AG10803 (cell line): Measurements from ENCODE around the gene PRDM16.

ENCODE experiments used
- DNase-seq: peaks from one replicate; pipeline ENCODE4 v3.0.0; 2010; ENCODE audit warnings: low read depth
- H3K4me3 ChIP-seq: 2 replicates; pipeline ENCODE4 v1.5.1; 2011; ENCODE audit warnings: mild to moderate bottlenecking, low read length, control low read depth
- TF ChIP-seq, protein P1 (sequence below): conservative IDR thresholded peaks from 2 replicates; pipeline ENCODE4 v1.5.1; 2011; ENCODE audit warnings: mild to moderate bottlenecking, low read length, control low read depth, inconsistent platforms

PRDM16 gene

DNA sequence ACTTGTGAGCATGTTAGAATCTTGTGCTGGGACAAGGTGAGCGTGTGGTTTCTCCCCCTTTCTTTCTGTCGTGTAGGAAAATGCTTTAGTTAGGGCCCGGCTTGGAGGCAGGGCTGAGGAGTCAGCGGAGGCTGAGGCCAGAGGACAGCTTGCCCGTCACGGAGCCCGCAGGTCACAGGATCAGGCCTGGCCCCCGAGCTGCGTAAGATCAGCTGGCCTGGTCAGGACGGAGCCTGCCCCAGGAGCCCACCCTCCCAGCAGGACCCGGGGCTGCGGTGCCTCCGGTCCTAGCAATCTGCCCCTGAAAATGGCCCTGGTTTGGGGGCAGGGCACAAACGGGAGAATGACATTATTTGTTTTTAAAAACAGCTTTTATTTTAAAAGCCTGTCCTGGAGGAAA lies 52.0 kb downstream of the PRDM16 start:
- no peak for DNase-seq
- H3K4me3 ChIP-seq = no peak overlapping the region
- TF ChIP-seq, protein P1, sequence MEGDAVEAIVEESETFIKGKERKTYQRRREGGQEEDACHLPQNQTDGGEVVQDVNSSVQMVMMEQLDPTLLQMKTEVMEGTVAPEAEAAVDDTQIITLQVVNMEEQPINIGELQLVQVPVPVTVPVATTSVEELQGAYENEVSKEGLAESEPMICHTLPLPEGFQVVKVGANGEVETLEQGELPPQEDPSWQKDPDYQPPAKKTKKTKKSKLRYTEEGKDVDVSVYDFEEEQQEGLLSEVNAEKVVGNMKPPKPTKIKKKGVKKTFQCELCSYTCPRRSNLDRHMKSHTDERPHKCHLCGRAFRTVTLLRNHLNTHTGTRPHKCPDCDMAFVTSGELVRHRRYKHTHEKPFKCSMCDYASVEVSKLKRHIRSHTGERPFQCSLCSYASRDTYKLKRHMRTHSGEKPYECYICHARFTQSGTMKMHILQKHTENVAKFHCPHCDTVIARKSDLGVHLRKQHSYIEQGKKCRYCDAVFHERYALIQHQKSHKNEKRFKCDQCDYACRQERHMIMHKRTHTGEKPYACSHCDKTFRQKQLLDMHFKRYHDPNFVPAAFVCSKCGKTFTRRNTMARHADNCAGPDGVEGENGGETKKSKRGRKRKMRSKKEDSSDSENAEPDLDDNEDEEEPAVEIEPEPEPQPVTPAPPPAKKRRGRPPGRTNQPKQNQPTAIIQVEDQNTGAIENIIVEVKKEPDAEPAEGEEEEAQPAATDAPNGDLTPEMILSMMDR = no peak

DNA sequence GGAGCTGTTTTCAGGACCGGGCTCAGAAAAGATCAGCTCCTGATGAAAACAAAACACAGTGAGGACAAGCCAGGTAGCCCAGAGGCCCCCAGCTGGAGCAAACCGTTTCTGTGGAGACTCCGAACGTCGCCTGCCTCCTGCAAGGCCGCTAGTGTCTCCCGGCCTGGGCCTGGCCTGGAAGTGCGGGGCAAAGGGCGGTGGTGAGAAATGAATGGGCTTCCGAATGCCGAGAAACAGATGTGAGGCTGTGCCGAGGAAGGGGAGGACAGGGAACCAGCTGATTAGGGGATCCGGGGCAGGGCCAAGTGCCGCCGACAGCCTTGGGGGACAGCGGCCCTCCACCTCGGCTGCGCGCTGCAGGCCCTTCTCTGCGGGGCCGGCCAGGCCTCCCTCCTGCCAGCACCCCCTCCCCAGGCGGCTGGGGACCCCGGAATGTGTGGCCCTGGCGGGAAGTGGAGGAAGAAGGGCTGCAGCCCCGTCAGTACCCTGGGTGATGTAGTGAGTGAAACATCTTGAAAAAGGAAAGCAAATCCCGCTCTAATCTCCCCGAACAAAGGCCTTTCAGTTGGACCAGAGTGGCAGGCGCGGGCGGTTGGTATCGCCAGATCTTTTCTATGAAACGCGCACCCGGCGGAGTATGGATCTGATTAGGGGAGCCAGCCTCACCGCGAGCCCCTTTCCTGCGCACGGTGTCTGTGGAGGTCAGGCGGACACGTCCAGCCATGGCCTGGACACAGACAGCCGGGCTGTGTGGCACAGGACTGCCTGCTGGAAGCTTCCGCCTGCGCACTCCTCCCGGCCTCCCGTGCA lies 52.6 kb downstream of the PRDM16 start:
- no peak for DNase-seq
- TF ChIP-seq, protein P1 = no peak

DNA sequence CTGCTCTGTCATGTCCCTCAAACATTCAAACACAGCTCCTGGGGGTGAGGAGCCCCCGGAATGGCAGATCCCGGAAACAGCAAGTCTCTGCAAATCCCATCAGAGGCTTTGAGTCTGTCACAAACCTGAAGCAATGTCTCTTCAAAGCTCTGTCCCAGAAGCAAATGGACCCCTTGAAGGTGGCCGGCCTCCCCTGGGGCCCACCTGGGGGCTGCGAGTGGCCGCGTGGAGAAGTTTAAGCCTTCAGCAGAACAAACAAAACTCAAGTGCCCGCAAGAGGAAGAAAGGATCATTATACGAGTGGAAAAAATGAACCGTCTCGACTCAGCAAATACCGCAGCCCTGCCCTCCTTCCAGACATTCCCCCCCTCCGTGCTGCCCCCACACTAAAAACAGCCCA lies 53.3 kb downstream of the PRDM16 start:
- TF ChIP-seq, protein P1 = no peak
- DNase-seq = no peak
- no peak overlapping the region for H3K4me3 ChIP-seq

More for the DNA sequence above, 52.6 kb downstream of the PRDM16 start:
- no peak overlapping the region for H3K4me3 ChIP-seq

DNA sequence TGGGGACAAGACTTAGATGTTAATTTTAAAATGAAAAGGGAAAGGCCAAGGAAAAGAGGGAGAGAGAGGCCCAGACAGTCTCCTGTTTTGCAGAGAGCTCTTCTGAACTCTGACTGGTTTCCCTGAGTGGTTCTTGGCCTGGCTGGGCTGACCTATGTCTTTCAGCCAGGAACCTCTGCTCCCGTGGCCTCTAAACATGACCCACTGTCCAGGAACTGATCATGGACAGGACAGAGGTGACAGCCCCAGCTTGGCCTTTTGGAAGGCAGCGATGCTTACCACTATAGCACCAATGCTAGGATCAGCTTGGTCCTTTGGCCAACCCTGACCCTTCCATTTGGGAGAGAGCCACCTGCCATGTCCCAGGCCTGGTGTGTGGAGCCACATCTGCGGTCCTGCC lies 55.2 kb downstream of the PRDM16 start:
- DNase-seq = no peak
- TF ChIP-seq, protein P1 = no peak
- H3K4me3 ChIP-seq = no peak overlapping the region

DNA sequence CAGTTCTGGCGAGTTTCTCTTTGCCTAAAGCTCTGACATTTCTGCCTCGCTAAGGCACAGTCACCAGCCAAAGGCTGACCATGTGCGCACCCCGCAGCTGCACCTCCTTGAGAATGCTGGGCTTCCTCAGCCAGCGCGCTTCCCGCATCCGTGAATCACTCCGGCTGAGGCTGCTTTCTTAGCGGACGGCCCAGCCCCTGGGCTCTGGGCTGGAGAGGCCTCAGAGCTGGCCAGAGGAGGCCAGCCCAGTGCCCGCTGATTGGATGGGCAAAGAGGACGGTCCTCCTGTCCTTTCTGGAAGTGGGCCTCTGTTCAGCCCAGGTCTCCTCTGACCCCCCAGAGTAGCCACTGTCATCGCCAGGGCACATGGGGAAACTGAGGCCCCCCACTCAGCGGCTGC lies 56.1 kb downstream of the PRDM16 start:
- TF ChIP-seq, protein P1 = no peak
- no peak for DNase-seq
- H3K4me3 ChIP-seq = no peak overlapping the region

DNA sequence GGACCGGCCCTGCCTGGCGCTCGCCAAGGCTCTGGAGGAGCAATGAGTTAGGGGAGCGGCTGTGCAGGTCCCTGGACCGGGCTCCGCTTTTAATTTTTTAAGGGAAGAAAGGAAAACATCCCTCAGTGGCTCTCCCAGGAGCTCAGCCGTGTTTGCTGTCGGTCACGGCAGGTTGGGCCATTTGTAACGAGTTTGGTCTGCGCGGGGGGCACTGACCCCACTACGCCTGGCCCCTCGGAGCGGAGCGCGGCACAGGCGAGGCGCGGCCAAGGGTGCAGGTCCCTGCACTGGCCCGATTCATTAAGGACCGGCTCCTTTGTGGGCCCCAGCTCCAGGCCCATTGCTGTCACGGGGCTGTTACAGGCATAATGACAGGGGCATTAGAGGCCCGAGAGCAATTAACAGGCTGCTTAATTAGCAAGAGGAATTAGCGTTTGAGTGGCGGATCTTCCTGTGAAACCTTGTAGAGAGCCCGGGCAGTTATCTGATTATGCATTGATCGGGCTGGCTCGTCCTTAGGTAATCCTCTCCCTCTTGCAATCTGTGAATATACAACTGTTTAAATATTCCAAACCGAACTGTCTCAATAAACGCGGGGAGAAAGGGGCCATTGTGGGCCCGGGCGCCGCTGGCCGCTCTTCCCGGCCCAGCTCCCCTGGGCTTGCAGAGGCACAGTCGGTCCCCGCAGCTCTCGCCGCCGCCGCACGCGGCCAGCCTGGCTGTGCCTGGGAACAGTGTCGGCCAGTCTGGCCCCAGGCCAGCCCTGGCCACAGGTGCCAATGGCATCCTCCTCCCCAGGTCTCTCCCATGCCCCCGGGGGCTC lies 56.8 kb downstream of the PRDM16 start:
- TF ChIP-seq, protein P1 = no peak
- no peak for DNase-seq
- no peak overlapping the region for H3K4me3 ChIP-seq
